ENCODE measurements around the gene MRPS31. TPM values are rescaled to one million over a fixed set of nuclear protein-coding genes. Genes with fewer than 3 reads are reported as not detected.
A peak's percentile ranks its signal among the peaks of the same experiment; 100 is the strongest.

MRPS31 gene
- polyA plus RNA-seq, 4 donors: 19.2 to 32.8 (median 22.9) TPM

DNA sequence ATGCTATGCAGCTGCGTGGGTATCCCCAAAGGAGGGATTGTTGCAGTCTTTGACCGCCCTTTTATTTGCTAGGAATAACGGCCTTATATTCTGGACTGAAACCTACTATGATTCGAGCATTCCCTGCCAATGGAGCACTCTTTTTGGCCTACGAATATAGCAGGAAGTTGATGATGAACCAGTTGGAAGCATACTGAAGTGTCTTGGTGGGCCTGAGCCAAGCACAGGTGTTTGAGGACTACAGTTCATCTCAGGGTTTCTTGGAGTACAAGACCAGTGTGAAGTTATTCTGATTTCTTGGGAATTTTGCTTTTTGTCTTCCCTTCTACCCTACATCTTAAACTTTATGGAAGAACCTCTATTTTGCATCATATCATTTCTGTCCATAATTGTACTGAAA, 38.5 kb upstream of the MRPS31 start:
- 91 to 95% (median 95%) methylated on average over 5 of the region's 5 CpGs for WGBS, 3 donors
- Histone ChIP-seq H3K4me3 (ENCODE audit: low read depth in 1 of 3, low read length in 3 of 3) (no peak overlapping the region), H3K27me3 (ENCODE audit: control insufficient read depth in 3 of 3, insufficient read depth in 3 of 3, low read length in 3 of 3) (no peaks in the 10 kb centered on the region), H3K4me1 (ENCODE audit: control insufficient read depth in 3 of 3, insufficient read depth in 2 of 3, low read depth in 1 of 3, low read length in 2 of 3) (peaks cover 5 to 22% (median 6%) of the 10 kb centered on the region in 3 donors), H3K27ac (ENCODE audit: low read depth in 1 of 3, low read length in 2 of 3) (no peak overlapping the region), H3K9me3 (ENCODE audit: control insufficient read depth in 2 of 2, insufficient read depth in 1 of 2, low read depth in 1 of 2, low read length in 1 of 2) (peaks cover 0 to 13% of the 10 kb centered on the region in 2 donors), H3K36me3 (ENCODE audit: control insufficient read depth in 3 of 3, insufficient read depth in 2 of 3, low read depth in 1 of 3, low read length in 3 of 3) (peaks cover 5 to 45% (median 10%) of the 10 kb centered on the region in 3 donors)
- DNase-seq: no peak
- no peak for FAIRE-seq

DNA sequence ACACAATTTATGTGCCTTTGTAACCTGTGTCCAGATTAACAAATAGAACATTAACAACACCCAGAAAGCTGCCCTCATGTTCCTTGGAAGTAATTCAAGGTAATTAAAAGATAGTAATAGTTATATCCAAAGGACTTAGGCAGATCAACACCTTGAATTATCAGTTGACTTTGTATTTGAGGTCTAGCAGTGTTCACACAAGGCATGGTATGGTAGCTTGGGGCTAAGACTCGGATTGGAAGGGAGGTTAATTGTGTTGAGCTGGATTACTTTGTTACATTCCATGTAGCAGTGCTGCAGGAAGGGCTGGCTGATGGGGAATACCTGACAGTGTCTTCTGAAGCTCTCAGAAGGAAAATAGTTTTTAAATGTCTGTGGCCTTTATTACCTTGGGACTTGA, 35.3 kb upstream of the MRPS31 start:
- Histone ChIP-seq H3K36me3 (ENCODE audit: control insufficient read depth in 3 of 3, insufficient read depth in 2 of 3, low read depth in 1 of 3, low read length in 3 of 3) (peaks cover 10 to 41% (median 17%) of the 10 kb centered on the region in 3 donors), H3K27me3 (ENCODE audit: control insufficient read depth in 3 of 3, insufficient read depth in 3 of 3, low read length in 3 of 3) (no peaks in the 10 kb centered on the region), H3K27ac (ENCODE audit: low read depth in 1 of 3, low read length in 2 of 3) (peak overlapping the region in 2 of 3 donors; percentile 20 to 38), H3K4me3 (ENCODE audit: low read depth in 1 of 3, low read length in 3 of 3) (no peak overlapping the region), H3K4me1 (ENCODE audit: control insufficient read depth in 3 of 3, insufficient read depth in 2 of 3, low read depth in 1 of 3, low read length in 2 of 3) (peaks cover 6 to 39% (median 17%) of the 10 kb centered on the region in 3 donors), H3K9me3 (ENCODE audit: control insufficient read depth in 2 of 2, insufficient read depth in 1 of 2, low read depth in 1 of 2, low read length in 1 of 2) (no peaks in the 10 kb centered on the region)
- FAIRE-seq (peak; percentile 5), DNase-seq (peak; percentile 31 to 92)
- WGBS, 3 donors: 5 to 59% (median 45%) methylated on average over 1 of the region's 1 CpG

- H3K27me3 ChIP-seq (ENCODE audit: control insufficient read depth in 3 of 3, insufficient read depth in 3 of 3, low read length in 3 of 3): no peaks in the 10 kb centered on the region
- no peaks in the 10 kb centered on the region for H3K9me3 ChIP-seq (ENCODE audit: control insufficient read depth in 2 of 2, insufficient read depth in 1 of 2, low read depth in 1 of 2, low read length in 1 of 2)
- peaks cover 6 to 54% (median 17%) of the 10 kb centered on the region in 3 donors for H3K4me1 ChIP-seq (ENCODE audit: control insufficient read depth in 3 of 3, insufficient read depth in 2 of 3, low read depth in 1 of 3, low read length in 2 of 3)
- H3K27ac ChIP-seq (ENCODE audit: low read depth in 1 of 3, low read length in 2 of 3): peak overlapping the region; percentile 11 to 94 (median 61)
- 95 to 96% (median 95%) methylated on average over 5 of the region's 5 CpGs for WGBS, 3 donors
- DNase-seq (no peak), FAIRE-seq (no peak)
- no peak overlapping the region for H3K4me3 ChIP-seq (ENCODE audit: low read depth in 1 of 3, low read length in 3 of 3)
- H3K36me3 ChIP-seq (ENCODE audit: control insufficient read depth in 3 of 3, insufficient read depth in 2 of 3, low read depth in 1 of 3, low read length in 3 of 3): peaks cover 4 to 46% (median 17%) of the 10 kb centered on the region in 3 donors
Observed at GRCh38 chr13:40803316-40803715, 32.3 kb upstream of the MRPS31 start.

GRCh38 chr13:40801255-40802217, 30.5 kb upstream of the MRPS31 start:
- peaks cover 4 to 46% (median 16%) of the 10 kb centered on the region in 3 donors for H3K36me3 ChIP-seq (ENCODE audit: control insufficient read depth in 3 of 3, insufficient read depth in 2 of 3, low read depth in 1 of 3, low read length in 3 of 3)
- H3K9me3 ChIP-seq (ENCODE audit: control insufficient read depth in 2 of 2, insufficient read depth in 1 of 2, low read depth in 1 of 2, low read length in 1 of 2): no peaks in the 10 kb centered on the region
- H3K27ac ChIP-seq (ENCODE audit: low read depth in 1 of 3, low read length in 2 of 3): peak overlapping the region; percentile 56 to 94 (median 79)
- H3K4me1 ChIP-seq (ENCODE audit: control insufficient read depth in 3 of 3, insufficient read depth in 2 of 3, low read depth in 1 of 3, low read length in 2 of 3): peaks cover 6 to 51% (median 19%) of the 10 kb centered on the region in 3 donors
- FAIRE-seq (peak; percentile 10), DNase-seq (peak; percentile 90 to 98)
- H3K4me3 ChIP-seq (ENCODE audit: low read depth in 1 of 3, low read length in 3 of 3): no peak overlapping the region
- H3K27me3 ChIP-seq (ENCODE audit: control insufficient read depth in 3 of 3, insufficient read depth in 3 of 3, low read length in 3 of 3): no peaks in the 10 kb centered on the region
- 12 to 55% (median 44%) methylated on average over 6 of the region's 6 CpGs for WGBS, 3 donors

DNA sequence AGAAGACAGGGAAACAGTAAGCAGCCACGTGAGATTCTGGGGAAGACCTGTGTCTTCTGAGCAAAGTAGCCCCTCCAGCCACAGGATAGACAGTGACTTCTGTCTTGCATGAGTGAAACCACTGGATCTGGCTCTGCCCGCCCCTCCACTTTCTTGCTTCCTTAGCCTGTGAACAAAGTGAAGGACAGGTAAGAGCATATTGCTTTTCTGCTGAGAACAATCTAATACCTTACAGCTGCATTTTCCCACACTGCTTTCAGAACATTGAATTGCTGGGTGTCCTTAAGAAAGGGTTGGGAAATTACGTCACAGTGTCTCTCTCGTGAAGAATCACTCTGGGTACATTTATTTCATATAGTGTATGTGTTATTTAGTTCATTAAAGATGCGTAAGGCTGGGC, 29.6 kb upstream of the MRPS31 start:
- WGBS, 3 donors: 55 to 73% (median 67%) methylated on average over 5 of the region's 5 CpGs
- peaks cover 6 to 53% (median 16%) of the 10 kb centered on the region in 3 donors for H3K36me3 ChIP-seq (ENCODE audit: control insufficient read depth in 3 of 3, insufficient read depth in 2 of 3, low read depth in 1 of 3, low read length in 3 of 3)
- H3K27me3 ChIP-seq (ENCODE audit: control insufficient read depth in 3 of 3, insufficient read depth in 3 of 3, low read length in 3 of 3): no peaks in the 10 kb centered on the region
- peaks cover 6 to 46% (median 19%) of the 10 kb centered on the region in 3 donors for H3K4me1 ChIP-seq (ENCODE audit: control insufficient read depth in 3 of 3, insufficient read depth in 2 of 3, low read depth in 1 of 3, low read length in 2 of 3)
- DNase-seq (no peak), FAIRE-seq (no peak)
- no peaks in the 10 kb centered on the region for H3K9me3 ChIP-seq (ENCODE audit: control insufficient read depth in 2 of 2, insufficient read depth in 1 of 2, low read depth in 1 of 2, low read length in 1 of 2)
- peak overlapping the region in 2 of 3 donors; percentile 62 to 79 for H3K27ac ChIP-seq (ENCODE audit: low read depth in 1 of 3, low read length in 2 of 3)
- no peak overlapping the region for H3K4me3 ChIP-seq (ENCODE audit: low read depth in 1 of 3, low read length in 3 of 3)

DNA sequence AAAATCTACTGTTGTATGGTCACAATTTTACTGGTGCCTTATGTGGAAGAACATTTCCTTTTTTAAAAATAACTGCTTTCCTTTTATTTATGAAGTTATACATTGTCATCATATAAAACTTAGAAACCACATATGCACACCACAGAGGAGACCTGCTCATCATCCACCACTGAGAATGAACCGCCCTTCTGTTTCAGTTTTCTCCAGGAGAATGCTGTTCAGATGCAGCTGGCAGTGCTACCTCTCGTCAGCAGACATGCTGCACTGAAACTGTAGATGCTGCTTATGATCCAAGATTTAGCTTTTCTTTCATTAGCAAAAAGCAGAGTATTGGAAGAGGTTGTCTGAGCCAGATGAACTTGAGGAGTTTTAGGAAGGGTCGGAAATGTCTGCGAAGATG, 28.5 kb upstream of the MRPS31 start:
- Histone ChIP-seq H3K9me3 (ENCODE audit: control insufficient read depth in 2 of 2, insufficient read depth in 1 of 2, low read depth in 1 of 2, low read length in 1 of 2) (no peaks in the 10 kb centered on the region), H3K36me3 (ENCODE audit: control insufficient read depth in 3 of 3, insufficient read depth in 2 of 3, low read depth in 1 of 3, low read length in 3 of 3) (peaks cover 6 to 56% (median 16%) of the 10 kb centered on the region in 3 donors), H3K27me3 (ENCODE audit: control insufficient read depth in 3 of 3, insufficient read depth in 3 of 3, low read length in 3 of 3) (no peaks in the 10 kb centered on the region), H3K4me3 (ENCODE audit: low read depth in 1 of 3, low read length in 3 of 3) (no peak overlapping the region), H3K4me1 (ENCODE audit: control insufficient read depth in 3 of 3, insufficient read depth in 2 of 3, low read depth in 1 of 3, low read length in 2 of 3) (peaks cover 3 to 48% (median 13%) of the 10 kb centered on the region in 3 donors), H3K27ac (ENCODE audit: low read depth in 1 of 3, low read length in 2 of 3) (no peak overlapping the region)
- no peak for DNase-seq
- whole genome bisulfite sequencing, 3 donors: 83 to 86% (median 86%) methylated on average over 4 of the region's 4 CpGs
- FAIRE-seq: no peak

DNA sequence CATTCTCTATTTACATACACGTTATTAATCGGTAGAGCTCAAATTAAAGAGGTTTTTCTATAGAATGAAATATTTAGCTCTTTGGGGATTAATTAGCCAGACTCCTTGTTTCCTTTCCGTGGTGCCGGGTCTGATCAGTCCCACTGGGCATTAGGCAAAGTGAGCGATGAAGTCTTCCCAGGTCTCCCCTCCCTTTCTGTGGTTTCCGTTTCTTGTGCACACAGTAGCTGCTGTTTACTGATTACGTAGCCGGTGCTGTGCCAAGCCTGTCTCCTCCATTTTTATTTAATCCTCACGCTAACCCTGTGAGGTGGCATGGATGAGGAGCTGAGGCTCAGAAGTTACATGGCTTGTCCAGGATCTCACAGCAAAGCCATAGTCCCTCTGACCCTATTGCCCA, 27.4 kb upstream of the MRPS31 start:
- 69 to 81% (median 69%) methylated on average over 9 of the region's 9 CpGs for WGBS, 3 donors
- Histone ChIP-seq H3K4me1 (ENCODE audit: control insufficient read depth in 3 of 3, insufficient read depth in 2 of 3, low read depth in 1 of 3, low read length in 2 of 3) (peaks cover 3 to 47% (median 6%) of the 10 kb centered on the region in 3 donors), H3K27ac (ENCODE audit: low read depth in 1 of 3, low read length in 2 of 3) (peak overlapping the region in 2 of 3 donors; percentile 16 to 50), H3K9me3 (ENCODE audit: control insufficient read depth in 2 of 2, insufficient read depth in 1 of 2, low read depth in 1 of 2, low read length in 1 of 2) (no peaks in the 10 kb centered on the region), H3K27me3 (ENCODE audit: control insufficient read depth in 3 of 3, insufficient read depth in 3 of 3, low read length in 3 of 3) (no peaks in the 10 kb centered on the region), H3K4me3 (ENCODE audit: low read depth in 1 of 3, low read length in 3 of 3) (no peak overlapping the region), H3K36me3 (ENCODE audit: control insufficient read depth in 3 of 3, insufficient read depth in 2 of 3, low read depth in 1 of 3, low read length in 3 of 3) (peaks cover 2 to 64% (median 11%) of the 10 kb centered on the region in 3 donors)
- no peak for FAIRE-seq
- no peak for DNase-seq

DNA sequence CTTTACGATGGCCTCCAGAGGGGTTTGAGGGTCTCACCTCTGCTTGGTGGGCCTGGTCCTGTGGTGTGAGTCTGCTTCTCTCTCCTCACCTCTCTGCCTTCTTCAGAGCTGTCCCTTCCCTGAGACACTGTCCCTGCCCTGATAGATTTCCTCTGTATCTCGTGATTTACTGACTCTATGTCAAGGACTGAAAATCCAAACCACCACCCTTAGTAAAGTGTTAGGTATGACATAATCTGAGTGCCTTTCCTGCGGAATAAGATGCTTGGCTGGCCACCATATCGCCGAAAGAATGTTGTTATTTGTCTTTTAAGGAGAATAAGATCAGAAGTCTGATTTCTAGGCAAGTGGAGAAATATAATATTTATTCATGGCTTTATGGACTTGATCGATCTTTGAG, 25.7 kb upstream of the MRPS31 start:
- no peak for FAIRE-seq
- DNase-seq: no peak
- peaks cover 4 to 32% (median 4%) of the 10 kb centered on the region in 3 donors for H3K4me1 ChIP-seq (ENCODE audit: control insufficient read depth in 3 of 3, insufficient read depth in 2 of 3, low read depth in 1 of 3, low read length in 2 of 3)
- no peak overlapping the region for H3K4me3 ChIP-seq (ENCODE audit: low read depth in 1 of 3, low read length in 3 of 3)
- no peaks in the 10 kb centered on the region for H3K9me3 ChIP-seq (ENCODE audit: control insufficient read depth in 2 of 2, insufficient read depth in 1 of 2, low read depth in 1 of 2, low read length in 1 of 2)
- WGBS, 3 donors: 90 to 94% (median 91%) methylated on average over 6 of the region's 6 CpGs
- peaks cover 2 to 65% (median 9%) of the 10 kb centered on the region in 3 donors for H3K36me3 ChIP-seq (ENCODE audit: control insufficient read depth in 3 of 3, insufficient read depth in 2 of 3, low read depth in 1 of 3, low read length in 3 of 3)
- no peaks in the 10 kb centered on the region for H3K27me3 ChIP-seq (ENCODE audit: control insufficient read depth in 3 of 3, insufficient read depth in 3 of 3, low read length in 3 of 3)
- no peak overlapping the region for H3K27ac ChIP-seq (ENCODE audit: low read depth in 1 of 3, low read length in 2 of 3)
